NCI-H1694 treated with DMSO at 0.1 percent for 48 hours (cell line): ENCODE data around the gene ELANE.
"Not testable (repeated sequence)": the region's sequence is repeated elsewhere in the genome, so short reads cannot be mapped to it uniquely, and the experiment has no call there.

Experiments used
- DNase-seq: peaks from one replicate; lab custom pipeline; 2025; lab: John Stamatoyannopoulos, UW

The ELANE gene

DNA sequence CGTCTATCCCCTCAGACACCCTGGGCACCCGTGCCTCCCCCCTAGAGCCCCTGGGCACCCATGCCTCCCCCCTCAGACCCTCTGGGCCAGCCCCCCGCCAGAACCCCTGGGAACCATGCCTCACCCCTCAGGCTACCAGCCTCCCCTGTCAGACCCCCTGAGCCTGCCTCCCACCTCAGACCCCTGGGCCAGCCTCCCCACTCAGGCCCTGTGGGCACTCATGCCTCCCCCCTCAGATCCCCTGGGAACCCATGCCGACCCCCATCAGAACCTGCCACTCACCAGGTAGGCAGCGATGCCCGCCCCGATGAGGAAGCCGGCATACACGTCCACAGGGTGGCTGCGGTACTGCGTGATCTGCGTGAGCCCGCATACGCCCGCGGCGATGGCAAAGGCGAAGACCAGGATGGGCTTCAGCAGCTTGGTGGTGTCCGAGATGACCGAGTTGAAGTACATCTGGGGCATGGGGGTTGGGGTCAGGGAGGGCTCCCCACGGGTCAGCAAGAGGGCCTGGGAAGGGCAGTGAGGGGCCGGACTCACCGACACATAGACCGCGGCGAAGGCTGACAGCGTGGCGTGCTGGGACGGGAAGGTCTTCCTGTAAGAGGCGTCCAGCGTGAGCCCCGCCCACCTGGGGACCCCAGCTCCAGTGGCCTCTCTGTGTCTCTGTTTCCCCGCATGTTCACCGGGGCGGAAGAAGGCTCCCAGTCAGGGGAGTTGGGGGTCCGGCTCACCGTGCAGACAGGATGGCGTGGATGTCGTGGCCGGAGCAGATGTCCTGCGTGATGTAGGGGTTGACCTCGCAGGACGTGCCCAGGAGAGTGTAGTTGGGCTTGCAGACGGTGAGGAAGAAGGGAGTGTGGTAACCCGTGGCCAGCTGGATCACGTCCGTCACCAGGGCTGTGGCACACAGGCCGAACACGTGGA is 37.7 kb upstream of the ELANE start:
- no peak for DNase-seq

DNA sequence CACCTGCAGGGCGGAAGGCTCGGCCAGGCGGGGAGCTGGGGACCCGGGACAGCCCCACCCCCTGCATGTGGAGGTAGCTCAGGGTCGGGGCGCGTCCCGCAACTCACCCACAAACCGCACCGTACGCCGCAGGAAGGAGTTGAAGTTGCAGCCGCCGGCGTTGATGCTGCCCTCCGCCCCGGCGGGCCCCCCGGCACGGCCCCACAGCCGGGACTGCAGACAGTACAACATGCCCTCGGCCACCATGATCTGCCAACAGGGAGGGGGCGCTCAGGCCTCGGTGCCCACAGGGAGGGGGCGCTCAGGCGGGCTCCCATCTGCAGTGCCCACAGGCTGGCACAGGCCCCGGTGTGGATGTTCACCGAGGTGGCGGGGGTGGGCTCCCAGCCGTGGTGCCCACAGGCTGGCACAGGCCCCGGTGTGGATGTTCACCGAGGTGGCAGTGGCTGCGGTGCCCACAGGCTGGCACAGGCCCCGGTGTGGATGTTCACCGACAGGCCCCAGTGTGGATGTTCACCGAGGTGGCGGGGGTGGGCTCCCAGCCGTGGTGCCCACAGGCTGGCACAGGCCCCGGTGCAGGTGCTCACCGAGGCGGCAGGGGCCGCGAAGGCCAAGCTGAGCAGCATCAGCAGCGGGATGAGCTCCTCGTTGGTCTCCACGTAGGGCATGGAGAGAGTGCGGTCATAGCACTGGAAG is 36.9 kb upstream of the ELANE start:
- no peak for DNase-seq

GRCh38 chr19:815775-816499 is 36.2 kb upstream of the ELANE start:
- no peak for DNase-seq

DNA sequence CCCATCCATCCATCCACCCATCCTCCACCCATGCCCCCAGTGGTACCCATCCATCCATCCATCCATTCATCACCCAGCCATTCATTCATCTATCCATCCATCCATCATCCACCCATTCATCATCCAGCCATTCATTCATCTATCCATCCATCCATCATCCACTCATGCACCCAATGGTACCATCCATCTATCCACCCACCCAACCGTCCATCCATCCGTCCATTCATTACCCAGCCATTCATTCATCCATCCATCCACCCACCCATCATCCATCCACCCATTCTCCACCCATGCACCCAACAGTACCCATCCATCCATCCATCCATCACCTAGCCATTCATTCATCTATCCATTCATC is 35.6 kb upstream of the ELANE start:
- DNase-seq, result no peak

GRCh38 chr19:820212-820611 is 31.9 kb upstream of the ELANE start:
- not testable (repeated sequence) for DNase-seq

- no peak for DNase-seq
Observed at GRCh38 chr19:821231-821824, 30.8 kb upstream of the ELANE start.

- no peak for DNase-seq
Observed at GRCh38 chr19:821825-822503, 30.1 kb upstream of the ELANE start, which contains the start of gene PLPPR3. TSS of gene PLPPR3 (minus strand) at chr19:821955. CDS start at chr19:821559, 396 bp downstream.

DNA sequence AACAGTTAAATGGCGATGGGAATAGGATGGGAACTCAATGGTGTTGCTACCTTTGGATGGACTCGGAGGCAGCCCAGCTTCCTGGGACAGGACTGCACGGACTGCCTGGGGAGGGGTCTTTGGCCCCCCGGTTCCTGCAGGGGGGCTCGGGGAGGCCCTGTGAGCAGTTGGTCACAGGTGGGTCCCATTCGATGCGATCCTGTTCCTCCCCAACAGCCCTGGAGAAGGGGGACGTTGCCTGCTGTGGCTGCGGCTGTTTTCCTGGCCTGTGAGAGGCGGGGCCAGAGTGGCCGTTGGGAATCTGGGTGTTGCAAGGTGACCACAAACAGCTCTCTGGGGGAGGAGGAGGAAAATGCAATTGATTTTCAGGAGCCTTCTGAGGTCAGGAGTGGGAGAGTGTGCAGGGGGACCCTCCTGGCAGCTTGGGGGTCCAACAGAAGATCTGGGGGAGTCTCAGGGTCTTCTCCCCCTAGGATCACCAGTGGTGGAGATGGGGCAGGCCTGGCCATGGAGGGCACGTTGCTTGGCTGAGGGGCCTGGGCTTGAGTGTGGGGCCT is 28.5 kb upstream of the ELANE start:
- no peak for DNase-seq

- DNase-seq, result no peak
Observed at GRCh38 chr19:824885-825284, 27.2 kb upstream of the ELANE start.

GRCh38 chr19:825897-826644 is 26.0 kb upstream of the ELANE start:
- DNase-seq, result no peak

DNA sequence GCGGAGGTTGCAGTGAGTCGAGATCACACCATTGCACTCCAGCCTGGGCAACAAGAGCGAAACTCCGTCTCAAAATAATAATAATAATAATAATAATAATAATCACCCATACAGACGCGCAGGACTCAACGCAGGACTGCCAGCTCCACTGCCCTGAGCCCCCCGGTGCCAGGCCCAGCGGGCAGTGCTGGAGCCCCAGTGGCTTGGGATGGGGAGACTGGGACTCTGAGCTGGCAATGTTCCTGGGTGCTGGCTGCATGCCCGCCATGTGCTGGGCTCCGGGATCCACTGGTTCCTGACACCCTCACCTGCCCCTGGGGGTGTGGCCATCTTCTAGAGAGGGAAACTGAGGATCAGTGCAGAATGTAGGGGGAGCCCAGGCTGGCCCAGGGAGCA is 24.8 kb upstream of the ELANE start:
- DNase-seq, result no peak

- DNase-seq, result no peak
Observed at GRCh38 chr19:827710-828321, 24.3 kb upstream of the ELANE start, which contains the start of gene AZU1. TSS of gene AZU1 (plus strand) at chr19:827837. CDS start at chr19:827847, 10 bp downstream.

DNA sequence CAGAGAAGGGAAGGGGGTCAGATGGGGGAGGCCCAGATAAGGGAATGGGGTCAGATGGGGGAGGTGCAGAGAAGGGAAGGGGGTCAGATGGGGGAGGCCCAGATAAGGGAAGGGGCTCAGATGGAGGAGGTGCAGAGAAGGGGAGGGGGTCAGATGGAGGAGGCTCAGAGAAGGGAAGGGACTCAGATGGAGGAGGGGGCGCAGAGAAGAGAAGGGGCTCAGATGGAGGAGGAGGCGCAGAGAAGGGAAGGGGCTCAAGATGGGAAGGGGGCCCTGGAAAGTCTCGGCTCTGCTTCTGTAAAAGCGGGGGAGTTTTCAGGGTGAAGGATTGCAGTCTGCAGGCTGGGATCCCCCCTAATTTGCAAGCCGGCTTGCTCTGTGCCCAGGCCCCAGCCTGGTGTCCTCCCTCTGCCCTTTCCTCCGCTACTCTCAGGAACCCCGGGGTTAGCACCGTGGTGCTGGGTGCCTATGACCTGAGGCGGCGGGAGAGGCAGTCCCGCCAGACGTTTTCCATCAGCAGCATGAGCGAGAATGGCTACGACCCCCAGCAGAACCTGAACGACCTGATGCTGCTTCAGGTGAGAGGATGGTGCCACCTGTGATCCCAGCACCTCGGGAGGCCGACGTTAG is 22.9 kb upstream of the ELANE start:
- DNase-seq, result no peak

DNA sequence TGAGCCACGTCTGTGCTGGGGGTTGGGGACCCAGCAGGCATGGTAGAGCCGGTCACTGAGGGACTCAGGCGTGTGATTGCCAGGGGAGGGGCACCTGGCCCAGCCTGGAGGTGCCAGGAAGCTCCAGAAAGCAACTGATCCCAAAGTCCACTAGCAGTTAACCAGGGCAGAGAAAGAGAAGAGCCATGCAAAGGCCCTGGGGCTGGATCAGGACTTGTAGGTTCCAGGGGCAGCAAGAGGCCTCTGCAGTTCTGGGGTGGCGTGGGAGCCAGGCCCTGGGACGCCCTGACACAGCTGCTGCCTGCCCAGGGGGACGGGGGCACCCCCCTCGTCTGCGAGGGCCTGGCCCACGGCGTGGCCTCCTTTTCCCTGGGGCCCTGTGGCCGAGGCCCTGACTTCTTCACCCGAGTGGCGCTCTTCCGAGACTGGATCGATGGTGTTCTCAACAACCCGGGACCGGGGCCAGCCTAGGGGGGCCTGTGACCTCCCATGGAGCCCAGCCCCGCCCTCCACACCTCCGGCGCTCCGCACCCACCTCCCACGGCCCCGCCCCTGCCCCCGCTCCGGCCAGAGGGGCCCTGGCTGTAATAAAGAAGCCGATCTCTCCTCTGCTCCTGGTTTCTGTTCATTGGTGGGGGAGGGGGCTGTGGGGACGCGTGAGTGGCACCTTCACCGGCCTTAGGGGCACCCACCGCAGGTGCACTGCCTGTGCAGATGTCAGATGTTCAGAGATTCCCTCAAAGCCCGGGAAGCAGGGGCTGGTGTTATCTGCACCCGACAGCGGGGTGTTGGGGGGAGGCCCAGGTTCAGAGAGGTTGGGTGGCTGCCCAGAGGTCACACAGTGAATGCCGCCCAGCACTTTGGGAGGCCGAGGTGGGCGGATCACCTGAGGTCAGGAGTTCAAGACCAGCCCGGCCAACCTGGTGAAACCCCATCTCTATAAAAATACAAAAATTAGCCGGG is 20.4 kb upstream of the ELANE start:
- no peak for DNase-seq

- no peak for DNase-seq
Observed at GRCh38 chr19:834216-834615, 17.9 kb upstream of the ELANE start.

DNA sequence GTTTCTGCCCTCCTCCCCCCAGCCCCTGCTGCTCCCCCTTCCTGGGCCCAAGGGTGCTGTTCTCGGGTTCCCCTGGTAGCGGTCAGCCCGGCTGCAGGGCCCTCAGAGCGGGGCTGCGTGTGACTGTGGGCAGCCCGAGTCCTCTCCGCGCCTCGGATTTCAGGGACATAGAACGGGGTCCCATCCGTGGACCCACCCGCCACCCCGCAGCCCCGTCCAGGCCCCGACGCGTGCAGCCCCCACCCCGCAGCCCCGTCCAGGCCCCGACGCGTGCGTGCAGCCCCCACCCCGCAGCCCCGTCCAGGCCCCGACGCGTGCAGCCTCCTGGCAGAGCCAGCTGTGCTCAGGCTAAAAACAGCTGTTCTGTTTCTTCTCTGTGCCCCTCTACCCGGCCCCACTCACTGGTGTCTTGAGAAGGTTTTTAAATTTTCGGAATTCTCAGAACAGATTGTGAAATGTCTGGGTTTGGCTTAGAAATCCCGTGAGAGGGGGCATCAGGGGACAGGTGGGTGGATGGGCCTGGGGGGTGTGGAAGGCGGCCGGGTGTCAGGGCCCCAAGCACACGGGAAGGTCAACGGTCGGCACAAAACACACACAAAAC is 16.8 kb upstream of the ELANE start:
- no peak for DNase-seq

DNA sequence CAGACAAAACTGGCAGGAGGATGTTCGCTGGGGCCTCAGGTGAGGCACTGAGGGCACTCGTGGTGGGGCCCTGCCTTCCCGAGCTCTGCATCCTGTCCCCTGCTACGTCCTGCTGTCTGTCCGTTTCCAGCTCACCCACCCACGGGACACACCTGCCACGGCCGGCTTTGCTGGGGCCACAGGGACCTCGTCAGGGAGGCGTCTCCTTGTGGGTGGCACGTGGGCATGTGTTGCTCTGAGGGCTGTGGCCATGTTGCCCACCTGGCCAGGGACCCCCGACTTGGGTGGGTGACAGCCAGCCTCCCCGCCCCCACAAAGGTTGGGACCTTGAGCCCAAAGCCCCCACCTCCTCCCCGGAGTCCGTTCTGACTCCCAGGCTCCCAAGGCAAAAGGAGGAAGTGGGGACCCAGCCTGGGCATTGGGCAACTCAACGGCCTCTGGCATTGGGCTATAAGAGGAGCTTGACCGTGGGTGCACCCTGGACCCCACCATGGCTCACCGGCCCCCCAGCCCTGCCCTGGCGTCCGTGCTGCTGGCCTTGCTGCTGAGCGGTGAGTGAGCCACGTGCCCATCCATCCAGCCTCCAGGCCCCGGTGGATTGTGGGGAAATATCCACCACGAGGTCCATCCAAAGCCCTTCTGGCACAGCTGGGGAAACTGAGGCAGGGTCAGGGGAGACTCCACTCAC is 11.4 kb upstream of the ELANE start, which contains the start of gene PRTN3:
Gene PRTN3 (plus strand): TSS at position 481 of the 688 bp plus-strand sequence. CDS start 10 bp downstream, at position 491.
- no peak for DNase-seq
